Endothelial cell of umbilical vein (primary cell): ENCODE data around the gene FOXK1. TPM values are rescaled to one million over a fixed set of nuclear protein-coding genes. Genes with fewer than 3 reads are reported as not detected.

Experiments used
- BruUV-seq: library from RNA; stranded (reverse); fragments of 400-500 nt; replicated peaks from 2 replicates; lab custom pipeline; 2021; lab: Mats Ljungman, UMichigan
- CTCF ChIA-PET: fragments of 300-600, 350-600 bp; sonication (Branson Sonifier 250); formaldehyde crosslinking; loops from one replicate; lab custom pipeline; 2021; ENCODE audit warnings: antibody characterized with exemption, inconsistent platforms; lab: Charles Lee
- POLR2A ChIA-PET: fragments of 300-600, 350-600 bp; sonication (Branson Sonifier 250); formaldehyde crosslinking; loops from one replicate; lab custom pipeline; 2021; ENCODE audit warnings: antibody characterized with exemption, inconsistent platforms; lab: Charles Lee
- DNase-seq: peaks from one replicate; pipeline ENCODE4 v3.0.0-alpha.2; 2011; ENCODE audit warnings: low read depth, low spot score
- FAIRE-seq: peaks from 2 replicates; lab custom pipeline; 2011; peaks lifted over from hg19 to GRCh38; lab: Jason Lieb, UNC
- H2AFZ ChIP-seq: 2 replicates; pipeline ENCODE4 v1.6.0; 2012; ENCODE audit warnings: low read depth, low read length, control low read depth, inconsistent platforms
- H3K27ac ChIP-seq: 2 replicates; pipeline ENCODE4 v1.5.1; 2011; ENCODE audit warnings: low read depth, mild to moderate bottlenecking, control low read depth, low read length, moderate library complexity; ENCODE audit not compliant: insufficient read depth
- H3K27me3 ChIP-seq, 2 experiments: 2 replicates each; pipeline versions ENCODE4 v1.6.0 to v1.6.1; 2011; ENCODE audit warnings: low read length in 2 of 2, mixed read lengths in 1 of 2; ENCODE audit not compliant: control insufficient read depth in 2 of 2, insufficient read depth in 2 of 2
- H3K36me3 ChIP-seq, 2 experiments: 2 replicates in 1 of 2; 3 replicates in 1 of 2; pipeline ENCODE4 v1.5.1; 2011; ENCODE audit warnings: low read length in 2 of 2, mild to moderate bottlenecking in 1 of 2, moderate library complexity in 1 of 2; ENCODE audit not compliant: control insufficient read depth in 2 of 2, insufficient read depth in 2 of 2; ENCODE audit errors: extremely low read depth in 1 of 2
- H3K4me1 ChIP-seq: 3 replicates; pipeline ENCODE4 v1.5.1; 2011; ENCODE audit warnings: mild to moderate bottlenecking, low read length; ENCODE audit not compliant: control insufficient read depth, insufficient read depth; ENCODE audit errors: extremely low read depth
- H3K4me2 ChIP-seq: 2 replicates; pipeline ENCODE4 v1.6.1; 2011; ENCODE audit warnings: low read length, control low read depth, mixed read lengths; ENCODE audit not compliant: insufficient read depth
- H3K4me3 ChIP-seq, 3 experiments: fragments of 200-600 bp in 1 of 3; sonication (generic), shearing (Covaris generic) in 1 of 3; replicated peaks in 1 of 3; 2 replicates each; pipeline ENCODE4 v1.5.1; 2011 to 2016; ENCODE audit warnings: control low read depth in 3 of 3, low read length in 3 of 3, mild to moderate bottlenecking in 2 of 3, inconsistent platforms in 1 of 3, low read depth in 1 of 3, moderate library complexity in 1 of 3; ENCODE audit not compliant: insufficient read depth in 1 of 3
- H3K79me2 ChIP-seq: 2 replicates; pipeline ENCODE4 v1.6.0; 2012; ENCODE audit warnings: low read length, inconsistent platforms; ENCODE audit not compliant: control insufficient read depth, insufficient read depth
- H3K9ac ChIP-seq: replicated peaks from 2 replicates; pipeline ENCODE3; 2011; ENCODE audit warnings: low read length, control low read depth; ENCODE audit not compliant: insufficient read depth; ENCODE audit errors: extremely low read depth
- H3K9me1 ChIP-seq: replicated peaks from 3 replicates; pipeline ENCODE4 v1.6.0; 2011; ENCODE audit warnings: mild to moderate bottlenecking, low read length; ENCODE audit not compliant: control insufficient read depth, insufficient read depth; ENCODE audit errors: extremely low read depth
- H3K9me3 ChIP-seq: replicated peaks from 2 replicates; pipeline ENCODE4 v1.5.1; 2012; ENCODE audit warnings: low read length, inconsistent platforms; ENCODE audit not compliant: control insufficient read depth, insufficient read depth
- H4K20me1 ChIP-seq: replicated peaks from 2 replicates; pipeline ENCODE3; 2011; ENCODE audit warnings: mild to moderate bottlenecking, low read length; ENCODE audit not compliant: control insufficient read depth, insufficient read depth; ENCODE audit errors: extremely low read depth
- EZH2 ChIP-seq: IDR thresholded peaks from 2 replicates; pipeline ENCODE4 v1.6.1; 2012; ENCODE audit warnings: borderline replicate concordance, low read depth, mild to moderate bottlenecking, moderate library complexity, low read length, inconsistent platforms; ENCODE audit not compliant: severe bottlenecking
- FOS ChIP-seq: IDR thresholded peaks from 2 replicates; pipeline ENCODE4 v1.6.1; 2011; ENCODE audit warnings: mild to moderate bottlenecking, low read length, moderate library complexity, borderline replicate concordance; ENCODE audit not compliant: insufficient read depth
- GATA2 ChIP-seq: IDR thresholded peaks from 2 replicates; pipeline ENCODE4 v1.7.0; 2011; ENCODE audit warnings: low read depth, mild to moderate bottlenecking, moderate library complexity, mixed read lengths, low read length; ENCODE audit not compliant: insufficient read length, insufficient read depth
- MYC ChIP-seq: IDR thresholded peaks from one replicate; pipeline ENCODE4 v1.6.1; 2011; ENCODE audit warnings: mild to moderate bottlenecking, low read depth, low read length
- POLR2A ChIP-seq: IDR thresholded peaks from 2 replicates; pipeline ENCODE4 v1.6.1; 2012; ENCODE audit warnings: low read depth, mild to moderate bottlenecking, control low read depth, low read length
- POLR2AphosphoS5 ChIP-seq: IDR thresholded peaks from 2 replicates; pipeline ENCODE4 v1.6.1; 2012; ENCODE audit warnings: low read depth, mild to moderate bottlenecking, control low read depth, low read length, moderate library complexity; ENCODE audit not compliant: insufficient read depth
- dilution Hi-C: fragments of 300-500 bp; cut with MboI; formaldehyde crosslinking; loops from one replicate; pipeline ENCODE4 v1.15.0; 2019; ENCODE audit warnings: low sequenced_read_pairs; ENCODE audit not compliant: extremely low pct_ligation_motif_present
- intact Hi-C: fragments of 100-400 bp; cut with micrococcal nuclease; formaldehyde crosslinking; loops from one replicate; pipeline ENCODE4 v1.10.0; 2022
- polyA plus RNA-seq, 4 experiments: library from polyadenylated mRNA; depleted of rRNA in 3 of 4; stranded (reverse) in 3 of 4; unstranded in 1 of 4; fragments of >200 nt; gene quantifications; 2 replicates each; pipeline versions ENCODE4 v1.2.1 to v1.2.3, GENCODE V29; 2011 to 2012; ENCODE audit warnings: missing spikeins in 1 of 4
- total RNA-seq: library from RNA; stranded (reverse); gene quantifications from 2 replicates; pipeline ENCODE4 v1.2.3, GENCODE V29; 2021
- TF ChIP-seq, protein P1 (sequence below): IDR thresholded peaks from 2 replicates; pipeline ENCODE4 v1.6.1; 2011; ENCODE audit not compliant: insufficient read depth, insufficient read length
- TF ChIP-seq, protein P2 (sequence below), 2 donors: IDR thresholded peaks; 1 replicate in 1 of 2; 2 replicates in 1 of 2; pipeline ENCODE4 v1.5.1; 2011; ENCODE audit warnings: low read length in 2 of 2, mild to moderate bottlenecking in 2 of 2, moderate library complexity in 2 of 2, control low read depth in 1 of 2, inconsistent platforms in 1 of 2, low read depth in 1 of 2; ENCODE audit not compliant: insufficient read depth in 1 of 2; ENCODE audit errors: extremely low read depth in 1 of 2

FOXK1 gene
- total and polyA plus RNA-seq, 2 donors (not counting 3 experiments of a cell fraction or from before 2014, with no cell fraction given): 8.0 to 52.1 TPM

DNA sequence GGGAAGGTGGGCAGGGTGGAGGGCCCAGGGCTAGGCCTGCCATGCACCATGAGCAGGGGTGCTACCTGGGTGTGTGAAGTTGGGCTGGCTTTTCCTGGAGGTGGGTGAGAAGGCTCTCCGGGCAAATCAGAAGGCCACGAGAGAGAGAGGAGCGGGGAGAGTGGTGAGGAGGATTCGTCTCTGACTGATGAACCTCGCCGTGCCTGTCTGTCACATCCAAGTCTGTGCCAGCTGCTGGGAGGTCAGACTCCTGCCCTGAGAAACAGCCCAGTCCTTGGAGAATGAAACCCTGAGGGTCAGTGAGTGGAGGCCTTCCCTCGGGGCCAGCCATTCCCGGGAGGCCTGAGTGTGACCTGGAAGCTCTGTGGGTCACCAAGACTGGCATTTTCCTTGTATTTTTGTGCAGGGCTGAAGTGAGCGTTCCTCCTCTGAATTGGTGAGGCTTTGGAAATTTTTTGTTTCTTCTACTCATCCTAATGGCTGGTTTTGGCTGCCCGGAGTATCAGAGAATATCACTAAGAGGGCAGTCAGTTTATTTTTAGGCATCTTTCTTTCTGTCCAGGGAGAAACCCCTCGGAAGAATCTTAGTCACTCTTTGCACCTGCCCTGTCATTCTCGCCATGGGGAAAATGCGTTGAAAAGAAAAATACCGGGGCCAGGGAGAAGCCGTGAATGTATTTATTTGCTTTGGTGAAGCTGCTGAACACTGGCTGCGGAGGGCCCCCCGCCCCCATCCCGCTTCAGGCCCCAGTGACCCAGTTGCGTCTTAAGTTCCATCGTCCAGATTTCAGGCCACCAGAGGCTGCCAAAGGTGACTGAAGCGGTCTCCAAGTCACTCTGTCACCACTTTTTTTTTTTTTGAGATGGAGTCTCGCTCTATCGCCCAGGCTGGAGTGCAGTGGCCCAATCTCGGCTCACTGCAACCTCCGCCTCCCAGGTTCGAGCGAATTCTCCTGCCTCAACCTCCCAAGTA, 86.8 kb downstream of the FOXK1 start:
- no peak for TF ChIP-seq POLR2A
- TF ChIP-seq EZH2: no peak
- TF ChIP-seq, protein P1, sequence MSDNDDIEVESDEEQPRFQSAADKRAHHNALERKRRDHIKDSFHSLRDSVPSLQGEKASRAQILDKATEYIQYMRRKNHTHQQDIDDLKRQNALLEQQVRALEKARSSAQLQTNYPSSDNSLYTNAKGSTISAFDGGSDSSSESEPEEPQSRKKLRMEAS: no peak
- TF ChIP-seq FOS: no peak
- TF ChIP-seq GATA2: no peak
- no peak for TF ChIP-seq MYC
- no peak for TF ChIP-seq POLR2AphosphoS5
- TF ChIP-seq, protein P2, sequence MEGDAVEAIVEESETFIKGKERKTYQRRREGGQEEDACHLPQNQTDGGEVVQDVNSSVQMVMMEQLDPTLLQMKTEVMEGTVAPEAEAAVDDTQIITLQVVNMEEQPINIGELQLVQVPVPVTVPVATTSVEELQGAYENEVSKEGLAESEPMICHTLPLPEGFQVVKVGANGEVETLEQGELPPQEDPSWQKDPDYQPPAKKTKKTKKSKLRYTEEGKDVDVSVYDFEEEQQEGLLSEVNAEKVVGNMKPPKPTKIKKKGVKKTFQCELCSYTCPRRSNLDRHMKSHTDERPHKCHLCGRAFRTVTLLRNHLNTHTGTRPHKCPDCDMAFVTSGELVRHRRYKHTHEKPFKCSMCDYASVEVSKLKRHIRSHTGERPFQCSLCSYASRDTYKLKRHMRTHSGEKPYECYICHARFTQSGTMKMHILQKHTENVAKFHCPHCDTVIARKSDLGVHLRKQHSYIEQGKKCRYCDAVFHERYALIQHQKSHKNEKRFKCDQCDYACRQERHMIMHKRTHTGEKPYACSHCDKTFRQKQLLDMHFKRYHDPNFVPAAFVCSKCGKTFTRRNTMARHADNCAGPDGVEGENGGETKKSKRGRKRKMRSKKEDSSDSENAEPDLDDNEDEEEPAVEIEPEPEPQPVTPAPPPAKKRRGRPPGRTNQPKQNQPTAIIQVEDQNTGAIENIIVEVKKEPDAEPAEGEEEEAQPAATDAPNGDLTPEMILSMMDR (IDR thresholded peaks at IDR 0.05; ENCODE audit: extremely low read depth in 1 of 2, insufficient read depth in 1 of 2, low read depth in 1 of 2, low read length in 2 of 2): no peak
- peaks cover 2% of the 10 kb centered on the region for H3K79me2 ChIP-seq

More for the DNA sequence above, 86.8 kb downstream of the FOXK1 start:
- H2AFZ ChIP-seq: no peak overlapping the region
- no peak overlapping the region for H3K4me3 ChIP-seq
- ChIA-PET POLR2A (no interaction called here), CTCF (no interaction called here)
- H3K4me1 ChIP-seq: peaks cover 8% of the 10 kb centered on the region
- H3K36me3 ChIP-seq: peaks cover 5 to 8% of the 10 kb centered on the region in 2 experiments
- no peak for FAIRE-seq
- no peak for DNase-seq
- H3K27me3 ChIP-seq: no peaks in the 10 kb centered on the region
- dilution Hi-C loops (no loop called here), intact Hi-C loops (no loop called here)
- H3K9me1 ChIP-seq: no peaks in the 10 kb centered on the region
- no peak overlapping the region for H3K4me2 ChIP-seq
- H3K9me3 ChIP-seq: no peaks in the 10 kb centered on the region
- no peak overlapping the region for H3K9ac ChIP-seq
- BruUV-seq: no TSS peak
- H3K27ac ChIP-seq: no peak overlapping the region
- no peaks in the 10 kb centered on the region for H4K20me1 ChIP-seq
